Measurements from ENCODE around the gene FBXL17. TPM values are rescaled to one million over a fixed set of nuclear protein-coding genes. Genes with fewer than 3 reads are reported as not detected.

Gene FBXL17
- total and polyA plus RNA-seq, 2 of the 4 experiments (the other 2 are of a cell fraction), result 3.9 to 8.1 TPM

GRCh38 chr5:108260117-108260857 is 121.6 kb downstream of the FBXL17 start:
- peak overlapping the region in 1 of 2 experiments; percentile 34; a peak in 1 of 4 replicates for H4K8ac ChIP-seq (ENCODE audit: low read depth in 2 of 2, low read length in 2 of 2)
- no peak overlapping the region; the same call in 1 of the 2 replicates for H2AK5ac ChIP-seq (ENCODE audit: low read depth, low read length)
- no peak overlapping the region for H3K4me3 ChIP-seq (ENCODE audit: insufficient read depth, low read depth, low read length)
- peak overlapping the region; percentile 17; the same call in 1 of the 2 replicates for H3K4ac ChIP-seq (ENCODE audit: low read depth, low read length)
- dilution Hi-C loops (cut with HindIII; ENCODE audit: low sequenced_read_pairs, unreplicated experiment), result no loop called here
- 0 out of 4 replicates have a peak, but pooled peaks cover 3 to 4% of the 10 kb centered on the region in 2 experiments for H3K79me1 ChIP-seq (ENCODE audit: low read depth in 1 of 2, low read length in 2 of 2)
- peak; percentile 87 for ATAC-seq (ENCODE audit: low read depth)
- intact Hi-C loops (cut with micrococcal nuclease), result loop anchor here (1.0 kb wide), 1 partner anchor 85 kb away; no protein-coding TSS in a partner anchor
- no peaks in the 10 kb centered on the region for H4K20me1 ChIP-seq (ENCODE audit: insufficient read depth, low read length)
- H3K27ac ChIP-seq (ENCODE audit: insufficient read depth, low read length), result no peak overlapping the region
- H2BK15ac ChIP-seq (ENCODE audit: low read depth, low read length), result no peak overlapping the region; the same call in 2 of the 3 replicates
- peak overlapping the region; percentile 6 for H2AK9ac ChIP-seq (replicated peaks; ENCODE audit: low read depth, low read length, poor library complexity)
- no peak overlapping the region for H2BK120ac ChIP-seq (ENCODE audit: low read depth, low read length)
- ChIA-PET POLR2A (ENCODE audit: unreplicated experiment) (no interaction called here), CTCF (interaction anchor here (0.6 to 1.8 kb wide), 14 partner anchors 9 to 253 kb away, joined by 3 to 15 read pairs (median 3); no protein-coding TSS in a partner anchor)
- H3K36me3 ChIP-seq (ENCODE audit: control insufficient read depth, insufficient read depth, low read length), result no peaks in the 10 kb centered on the region
- no CpG with 5 or more reads among the region's 8 CpGs for WGBS, 2 experiments (ENCODE audit: extremely low coverage in 2 of 2, insufficient read length in 1 of 2)
- TF ChIP-seq CTCF (conservative IDR thresholded peaks at IDR 0.05; ENCODE audit: low read depth, low read length), result peak; percentile 91
- TF ChIP-seq MAZ (IDR thresholded peaks at IDR 0.05; ENCODE audit: borderline replicate concordance, low read depth, low read length), result no peak
- TF ChIP-seq SMC3 (IDR thresholded peaks at IDR 0.05; ENCODE audit: low read depth, low read length), result peak; percentile 74
- TF ChIP-seq ELK1 (IDR thresholded peaks at IDR 0.05; ENCODE audit: borderline replicate concordance, low read depth, low read length), result no peak
- peak; percentile 86 for TF ChIP-seq RAD21 (IDR thresholded peaks at IDR 0.05; ENCODE audit: low read length)
- H2BK20ac ChIP-seq (ENCODE audit: low read depth, low read length), result peak overlapping the region; percentile 38; the same call in 1 of the 2 replicates
- H3K9me1 ChIP-seq (ENCODE audit: insufficient read depth, low read length), result no peaks in the 10 kb centered on the region
- no peaks in the 10 kb centered on the region for H3K27me3 ChIP-seq (ENCODE audit: control insufficient read depth, insufficient read depth, low read length)
- no peak overlapping the region for H3K18ac ChIP-seq (ENCODE audit: low read depth, low read length)
- H4K5ac ChIP-seq (ENCODE audit: low read depth, low read length), result no peak overlapping the region
- H3K9ac ChIP-seq (ENCODE audit: low read depth, low read length), result no peak overlapping the region
- no peaks in the 10 kb centered on the region for H3K9me3 ChIP-seq (ENCODE audit: control insufficient read depth, insufficient read depth, low read length)
- peak overlapping the region; percentile 4 for H2AFZ ChIP-seq (replicated peaks; ENCODE audit: low read length, poor library complexity)
- H4K91ac ChIP-seq (ENCODE audit: insufficient read depth, low read depth, low read length), result peak overlapping the region; percentile 43; the same call in 1 of the 2 replicates
- 0 out of 2 replicates have a peak overlapping the region, but pooled peaks have one; percentile 24 for H3K14ac ChIP-seq (replicated peaks; ENCODE audit: low read depth, low read length)
- peak overlapping the region; percentile 45 for H3K4me2 ChIP-seq (ENCODE audit: low read depth, low read length)
- H3K23ac ChIP-seq (ENCODE audit: low read depth, low read length), result no peak overlapping the region
- no peak overlapping the region for H2BK5ac ChIP-seq (ENCODE audit: low read depth, low read length, poor library complexity, severe bottlenecking)
- no peak overlapping the region for H3K56ac ChIP-seq (ENCODE audit: extremely low read depth, insufficient read depth, low read length)
- H3K4me1 ChIP-seq (ENCODE audit: control insufficient read depth, insufficient read depth, low read length), result no peaks in the 10 kb centered on the region
- DNase-seq, result peak; percentile 85
- BruUV-seq (replicated peaks), result no TSS peak
- in situ Hi-C loops (cut with MboI; ENCODE audit: low sequenced_read_pairs), result no loop called here

Data from IMR-90 (cell line).